ENCODE measurements around the gene EMX2. TPM values are rescaled to one million over a fixed set of nuclear protein-coding genes. Genes with fewer than 3 reads are reported as not detected.

The EMX2 gene
- total and polyA plus RNA-seq, 2 experiments from 2014 or later, result not detected

DNA sequence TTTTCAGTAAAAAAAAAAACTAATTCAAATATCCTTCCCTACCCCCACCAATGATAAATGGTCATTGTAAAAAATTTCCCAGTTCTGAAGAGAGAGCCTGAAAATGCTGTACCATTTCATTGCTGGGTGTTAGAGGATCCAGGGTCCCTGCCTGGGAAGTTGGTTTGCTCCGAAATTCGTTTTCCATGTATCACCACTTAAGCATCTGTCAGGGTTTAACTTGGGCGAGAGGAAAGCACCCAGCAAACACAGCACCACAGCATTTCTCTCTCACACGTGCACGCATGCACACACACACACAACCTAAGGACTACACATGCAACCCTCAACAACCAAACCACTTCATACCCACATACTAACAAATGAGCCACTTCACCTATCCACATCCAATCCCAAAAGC, 42.1 kb upstream of the EMX2 start:
- H3K9me2 ChIP-seq (ENCODE audit: insufficient read depth), result no peaks in the 10 kb centered on the region
- ATAC-seq (no peak), DNase-seq (ENCODE audit: low spot score) (no peak)
- Mint-ChIP-seq H3K9me3 (no peaks in the 10 kb centered on the region), H3K27ac (no peak overlapping the region), H3K36me3 (ENCODE audit: low read depth) (no peaks in the 10 kb centered on the region), H3K27me3 (ENCODE audit: insufficient read depth, low read depth, poor library complexity) (peaks cover 8% of the 10 kb centered on the region), H3K4me1 (peaks cover 9% of the 10 kb centered on the region), H3K4me3 (no peak overlapping the region)
- H3K4me1 ChIP-seq (ENCODE audit: insufficient read depth), result no peaks in the 10 kb centered on the region
- no peaks in the 10 kb centered on the region for H3K27me3 ChIP-seq (ENCODE audit: insufficient read depth)
- H3K36me3 ChIP-seq (ENCODE audit: insufficient read depth), result no peaks in the 10 kb centered on the region
- H3K79me2 ChIP-seq (replicated peaks; ENCODE audit: insufficient read depth), result no peaks in the 10 kb centered on the region
- H3F3A ChIP-seq (replicated peaks; ENCODE audit: low read depth), result no peaks in the 10 kb centered on the region
- TF ChIP-seq POLR2AphosphoS5 (IDR thresholded peaks at IDR 0.05; ENCODE audit: low read depth), result no peak
- TF ChIP-seq EZH2phosphoT487 (IDR thresholded peaks at IDR 0.05; ENCODE audit: unreplicated experiment), result no peak
- TF ChIP-seq ETS1 (IDR thresholded peaks at IDR 0.05), result no peak
- no peak overlapping the region for H3K27ac ChIP-seq (ENCODE audit: low read depth)
- no peak overlapping the region for H3K4me3 ChIP-seq
- H2AFZ ChIP-seq, result no peak overlapping the region
- no peaks in the 10 kb centered on the region for H4K20me1 ChIP-seq (replicated peaks; ENCODE audit: insufficient read depth)
- H3K4me2 ChIP-seq, result no peak overlapping the region

DNA sequence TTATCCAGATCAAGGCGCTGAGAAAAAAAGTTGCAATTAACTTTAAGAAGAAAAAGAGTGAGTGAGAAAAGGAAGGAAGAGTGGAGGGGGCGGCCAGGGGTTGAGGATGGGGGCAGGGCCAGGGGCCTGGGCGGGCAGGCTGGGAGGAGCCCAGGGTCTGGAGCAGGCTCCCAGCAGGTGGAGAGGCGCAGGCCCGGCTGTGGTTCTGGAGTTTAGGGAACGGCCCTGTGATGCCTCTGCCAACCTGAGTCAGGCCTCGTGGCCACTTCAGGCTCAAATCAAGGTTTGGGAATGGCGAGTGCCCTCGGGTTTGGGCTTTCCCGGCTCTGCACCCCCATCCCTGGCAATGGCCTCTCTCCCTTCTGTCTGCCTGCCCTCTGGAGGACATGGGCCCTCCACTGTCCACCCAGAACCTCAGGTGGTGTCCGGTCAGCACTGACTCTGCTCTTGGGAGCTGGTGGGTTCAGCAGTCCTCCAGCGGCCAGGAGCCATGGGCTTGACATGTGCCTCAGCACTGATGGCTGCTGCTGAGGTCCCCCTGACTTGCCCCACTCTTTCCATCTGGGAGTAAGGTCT, 41.0 kb upstream of the EMX2 start:
- Mint-ChIP-seq H3K9me3 (no peaks in the 10 kb centered on the region), H3K36me3 (ENCODE audit: low read depth) (no peaks in the 10 kb centered on the region), H3K27me3 (ENCODE audit: insufficient read depth, low read depth, poor library complexity) (peaks cover 7% of the 10 kb centered on the region), H3K27ac (no peak overlapping the region), H3K4me3 (no peak overlapping the region), H3K4me1 (peaks cover 9% of the 10 kb centered on the region)
- Histone ChIP-seq H3K4me3 (no peak overlapping the region), H3K9me2 (ENCODE audit: insufficient read depth) (no peaks in the 10 kb centered on the region), H3K4me1 (ENCODE audit: insufficient read depth) (no peaks in the 10 kb centered on the region), H3K4me2 (no peak overlapping the region), H3F3A (replicated peaks; ENCODE audit: low read depth) (no peaks in the 10 kb centered on the region), H3K36me3 (ENCODE audit: insufficient read depth) (no peaks in the 10 kb centered on the region), H2AFZ (no peak overlapping the region), H3K79me2 (replicated peaks; ENCODE audit: insufficient read depth) (no peaks in the 10 kb centered on the region), H3K27ac (ENCODE audit: low read depth) (no peak overlapping the region), H4K20me1 (replicated peaks; ENCODE audit: insufficient read depth) (no peaks in the 10 kb centered on the region), H3K27me3 (ENCODE audit: insufficient read depth) (no peaks in the 10 kb centered on the region)
- DNase-seq (ENCODE audit: low spot score) (no peak), ATAC-seq (peak; percentile 39)
- TF ChIP-seq NANOG (IDR thresholded peaks at IDR 0.05; ENCODE audit: borderline replicate concordance) (no peak), ETS1 (IDR thresholded peaks at IDR 0.05) (no peak), REST (IDR thresholded peaks at IDR 0.05; ENCODE audit: unreplicated experiment) (no peak), ZNF114 (CRISPR knock-in tag; IDR thresholded peaks at IDR 0.05) (no peak), EZH2phosphoT487 (IDR thresholded peaks at IDR 0.05; ENCODE audit: unreplicated experiment) (no peak), STAT1 (IDR thresholded peaks at IDR 0.05; ENCODE audit: unreplicated experiment) (no peak), POLR2AphosphoS5 (IDR thresholded peaks at IDR 0.05; ENCODE audit: low read depth) (no peak), JUNB (IDR thresholded peaks at IDR 0.05; ENCODE audit: unreplicated experiment) (no peak), ZNF462 (CRISPR knock-in tag; IDR thresholded peaks at IDR 0.05) (no peak), EZH2 (IDR thresholded peaks at IDR 0.05; ENCODE audit: low read depth, unreplicated experiment) (no peak)
